Right lobe of liver (tissue), 4 donors: ENCODE results near the gene MAML2.

Experiments
- POLR2A ChIP-seq: fragments of 450-650 bp; IDR thresholded peaks from one replicate; pipeline ENCODE4 v1.6.1; 2017; ENCODE audit warnings: antibody characterized with exemption, mild to moderate bottlenecking
- TF ChIP-seq, protein P1 (sequence below), 4 donors: fragments of 200-600 bp in 3 of 4; fragments of 450-650 bp in 1 of 4; IDR thresholded peaks; one replicate each; pipeline versions ENCODE4 v1.5.1 to v1.8.0; 2016 to 2022; ENCODE audit warnings: antibody characterized with exemption in 4 of 4, mild to moderate bottlenecking in 2 of 4
- donor health status: DM: no; HTN: no; CAD: no.
- donor health status: DM: no; HTN: no; CAD: no.
- donor health status: DM: no; HTN: yes; CAD: no.

GRCh38 chr11:96154802-96155520 lies 188.0 kb downstream of the MAML2 start:
- TF ChIP-seq, protein P1, sequence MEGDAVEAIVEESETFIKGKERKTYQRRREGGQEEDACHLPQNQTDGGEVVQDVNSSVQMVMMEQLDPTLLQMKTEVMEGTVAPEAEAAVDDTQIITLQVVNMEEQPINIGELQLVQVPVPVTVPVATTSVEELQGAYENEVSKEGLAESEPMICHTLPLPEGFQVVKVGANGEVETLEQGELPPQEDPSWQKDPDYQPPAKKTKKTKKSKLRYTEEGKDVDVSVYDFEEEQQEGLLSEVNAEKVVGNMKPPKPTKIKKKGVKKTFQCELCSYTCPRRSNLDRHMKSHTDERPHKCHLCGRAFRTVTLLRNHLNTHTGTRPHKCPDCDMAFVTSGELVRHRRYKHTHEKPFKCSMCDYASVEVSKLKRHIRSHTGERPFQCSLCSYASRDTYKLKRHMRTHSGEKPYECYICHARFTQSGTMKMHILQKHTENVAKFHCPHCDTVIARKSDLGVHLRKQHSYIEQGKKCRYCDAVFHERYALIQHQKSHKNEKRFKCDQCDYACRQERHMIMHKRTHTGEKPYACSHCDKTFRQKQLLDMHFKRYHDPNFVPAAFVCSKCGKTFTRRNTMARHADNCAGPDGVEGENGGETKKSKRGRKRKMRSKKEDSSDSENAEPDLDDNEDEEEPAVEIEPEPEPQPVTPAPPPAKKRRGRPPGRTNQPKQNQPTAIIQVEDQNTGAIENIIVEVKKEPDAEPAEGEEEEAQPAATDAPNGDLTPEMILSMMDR (IDR thresholded peaks at IDR 0.05) = no peak
- TF ChIP-seq POLR2A = no peak
